ENCODE measurements around the gene OASL. TPM values are rescaled to one million over a fixed set of nuclear protein-coding genes. Genes with fewer than 3 reads are reported as not detected.
A peak's percentile ranks its signal among the peaks of the same experiment; 100 is the strongest.

The OASL gene
- total and polyA plus RNA-seq, 12 donors = 0.06 to 1.9 (median 0.56) TPM; not detected in 1

DNA sequence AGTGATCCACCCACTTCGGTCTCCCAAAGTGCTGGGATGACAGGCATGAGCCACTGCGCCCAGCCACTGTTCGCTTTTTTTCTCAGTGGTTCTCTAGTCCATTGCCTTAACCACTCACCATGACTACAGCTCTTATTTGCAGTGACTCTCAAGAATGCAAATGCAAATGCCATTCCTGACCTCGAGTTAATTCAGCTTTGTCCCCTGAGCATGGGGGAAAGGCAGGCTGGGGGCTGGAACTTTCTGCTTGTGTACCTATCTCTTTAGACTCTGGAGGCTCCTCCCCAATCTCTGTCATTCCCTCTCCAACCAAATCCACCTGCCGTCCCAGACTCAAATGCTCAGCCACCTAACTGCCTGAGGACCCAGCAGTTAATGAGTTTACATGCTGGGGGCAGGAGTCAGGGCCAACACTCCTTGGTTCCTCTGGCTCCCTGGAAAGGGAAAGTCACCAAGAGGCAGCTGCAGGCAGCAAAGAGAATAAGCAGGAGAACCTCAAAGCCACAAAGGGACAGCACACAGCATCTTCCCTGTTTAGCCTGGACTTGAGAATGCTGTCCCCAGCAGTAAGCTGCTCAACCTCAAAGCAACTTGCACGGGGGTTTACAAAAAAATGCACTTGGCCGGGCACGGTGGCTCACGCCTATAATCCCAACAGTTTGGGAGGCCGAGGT lies 66.0 kb downstream of the OASL start:
- no peak overlapping the region for H3K4me3 ChIP-seq
- no peaks in the 10 kb centered on the region for H3K9me3 ChIP-seq (replicated peaks in 1 of 3)
- H3K36me3 ChIP-seq (replicated peaks in 1 of 2) = no peaks in the 10 kb centered on the region
- no peak for TF ChIP-seq POLR2A (IDR thresholded peaks at IDR 0.05)
- TF ChIP-seq, protein P1, sequence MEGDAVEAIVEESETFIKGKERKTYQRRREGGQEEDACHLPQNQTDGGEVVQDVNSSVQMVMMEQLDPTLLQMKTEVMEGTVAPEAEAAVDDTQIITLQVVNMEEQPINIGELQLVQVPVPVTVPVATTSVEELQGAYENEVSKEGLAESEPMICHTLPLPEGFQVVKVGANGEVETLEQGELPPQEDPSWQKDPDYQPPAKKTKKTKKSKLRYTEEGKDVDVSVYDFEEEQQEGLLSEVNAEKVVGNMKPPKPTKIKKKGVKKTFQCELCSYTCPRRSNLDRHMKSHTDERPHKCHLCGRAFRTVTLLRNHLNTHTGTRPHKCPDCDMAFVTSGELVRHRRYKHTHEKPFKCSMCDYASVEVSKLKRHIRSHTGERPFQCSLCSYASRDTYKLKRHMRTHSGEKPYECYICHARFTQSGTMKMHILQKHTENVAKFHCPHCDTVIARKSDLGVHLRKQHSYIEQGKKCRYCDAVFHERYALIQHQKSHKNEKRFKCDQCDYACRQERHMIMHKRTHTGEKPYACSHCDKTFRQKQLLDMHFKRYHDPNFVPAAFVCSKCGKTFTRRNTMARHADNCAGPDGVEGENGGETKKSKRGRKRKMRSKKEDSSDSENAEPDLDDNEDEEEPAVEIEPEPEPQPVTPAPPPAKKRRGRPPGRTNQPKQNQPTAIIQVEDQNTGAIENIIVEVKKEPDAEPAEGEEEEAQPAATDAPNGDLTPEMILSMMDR (IDR thresholded peaks at IDR 0.05) = no peak
- no peaks in the 10 kb centered on the region for H3K4me1 ChIP-seq (replicated peaks in 1 of 2)
- intact Hi-C loops (cut with DNase I) = loop anchor here (10.0 kb wide), 3 partner anchors 218 to 388 kb away; partner anchors contain the start of genes CABP1 (in 2 of the 2) and POP5 (in 1 of the 2)
- H3K27me3 ChIP-seq = no peaks in the 10 kb centered on the region
- H3K27ac ChIP-seq = no peak overlapping the region
- WGBS, 4 donors = 61 to 71% (median 64%) methylated on average over 5 to 10 of the region's 10 CpGs
- DNase-seq = no peak

DNA sequence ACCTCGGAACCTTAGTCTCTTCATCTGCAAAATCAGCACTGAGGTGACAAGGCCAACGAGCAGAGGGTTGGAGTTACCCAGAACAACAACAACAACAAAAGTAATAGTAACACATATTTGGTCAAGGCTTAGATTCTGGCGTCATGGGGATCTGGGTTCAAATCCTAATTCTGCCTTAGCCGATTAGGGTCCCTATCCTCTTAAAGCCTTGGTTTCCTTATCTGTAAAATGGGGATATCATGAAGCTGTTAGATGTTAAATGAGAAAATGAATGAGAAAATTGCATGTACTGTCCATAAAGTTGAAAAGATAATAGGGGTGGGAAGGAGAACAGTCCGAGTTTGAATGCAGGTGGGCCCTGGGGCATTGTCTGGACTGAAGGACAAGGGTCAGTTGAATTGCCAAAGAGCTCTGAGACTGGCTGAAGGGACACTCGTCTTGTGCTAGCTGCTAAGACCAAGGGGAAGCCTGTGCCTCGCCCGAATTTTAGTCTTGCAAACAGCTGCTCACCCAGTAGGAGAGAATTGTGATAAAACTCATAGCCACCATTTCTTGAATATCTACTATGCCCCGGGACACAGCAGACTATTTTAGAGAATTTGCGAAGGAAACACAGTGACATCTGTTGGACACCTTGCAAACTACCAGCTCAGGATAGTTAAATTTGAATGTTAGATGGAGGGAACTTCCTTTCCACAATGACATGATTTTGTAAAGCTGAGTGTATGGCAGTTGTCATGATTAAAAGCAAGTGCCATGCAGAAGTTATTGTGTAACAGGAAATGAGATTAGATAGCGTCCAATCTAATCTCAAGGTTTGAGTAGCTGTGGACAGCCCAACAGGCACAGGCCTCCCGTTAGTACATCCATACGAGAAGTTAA lies 67.5 kb downstream of the OASL start:
- intact Hi-C loops (cut with DNase I) = loop anchor here (10.0 kb wide), 3 partner anchors 217 to 387 kb away; partner anchors contain the start of genes CABP1 (in 2 of the 2) and POP5 (in 1 of the 2)
- Histone ChIP-seq H3K27me3 (no peaks in the 10 kb centered on the region), H3K9me3 (replicated peaks in 1 of 3) (no peaks in the 10 kb centered on the region), H3K27ac (no peak overlapping the region), H3K4me1 (replicated peaks in 1 of 2) (no peaks in the 10 kb centered on the region), H3K4me3 (no peak overlapping the region), H3K36me3 (replicated peaks in 1 of 2) (no peaks in the 10 kb centered on the region)
- DNase-seq = peak; percentile 20 to 65 (median 35)
- 27 to 34% (median 30%) methylated on average over 13 of the region's 13 CpGs for WGBS, 4 donors
- TF ChIP-seq, protein P1 (IDR thresholded peaks at IDR 0.05) = peak; percentile 49 to 84 (median 78)
- no peak for TF ChIP-seq POLR2A (IDR thresholded peaks at IDR 0.05)

DNA sequence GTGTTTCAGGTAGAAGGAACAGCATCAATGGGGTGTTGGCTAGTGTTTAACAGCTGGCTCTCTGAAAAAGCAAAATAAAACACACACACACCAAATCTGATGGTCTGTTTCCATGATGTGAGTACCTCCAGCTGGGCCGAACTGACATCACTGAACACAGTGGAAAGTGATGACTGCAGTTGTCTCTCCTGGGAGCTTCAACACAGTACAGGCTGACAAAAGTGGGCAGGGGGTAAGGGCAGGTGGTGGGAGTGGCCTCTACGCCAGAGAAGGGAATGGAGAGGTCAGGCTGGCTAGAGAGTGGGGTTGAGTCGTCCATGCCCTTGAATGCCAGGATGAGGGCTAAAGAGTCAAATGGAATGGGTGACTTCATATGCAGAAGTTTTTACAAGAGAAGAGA lies 68.7 kb downstream of the OASL start:
- WGBS, 4 donors = 60 to 76% (median 64%) methylated on average over 3 of the region's 3 CpGs
- DNase-seq = no peak
- H3K9me3 ChIP-seq (replicated peaks in 1 of 3) = no peaks in the 10 kb centered on the region
- no peaks in the 10 kb centered on the region for H3K4me1 ChIP-seq (replicated peaks in 1 of 2)
- intact Hi-C loops (cut with DNase I) = loop anchor here (10.0 kb wide), 3 partner anchors 216 to 386 kb away; partner anchors contain the start of genes CABP1 (in 2 of the 2) and POP5 (in 1 of the 2)
- H3K4me3 ChIP-seq = no peak overlapping the region
- no peak for TF ChIP-seq POLR2A (IDR thresholded peaks at IDR 0.05)
- TF ChIP-seq, protein P1 (IDR thresholded peaks at IDR 0.05) = no peak
- H3K27ac ChIP-seq = no peak overlapping the region
- H3K36me3 ChIP-seq (replicated peaks in 1 of 2) = no peaks in the 10 kb centered on the region
- H3K27me3 ChIP-seq = no peaks in the 10 kb centered on the region

Small RNA genes within 50 kb of the gene (small RNA-seq; reads per million reads assigned to genes)
- 0 reads per million in 2 donors for gene AC079602.2

Other genes with a start within 250 kb of the OASL start
- gene SPPL3, start 134.9 kb downstream of the OASL start, total RNA-seq = 10 to 100 TPM; 10.5 to 50.3 (median 22.0) TPM
- gene SPPL3, start 134.9 kb downstream of the OASL start, polyA plus RNA-seq = 10 to 100 TPM; 13.4 to 50.6 (median 13.4) TPM
- gene HNF1A, start 60.7 kb downstream of the OASL start, total RNA-seq = under 1 TPM in 1 of 9 donors, not detected in 8; 0.08 TPM
- gene HNF1A, start 60.7 kb downstream of the OASL start, polyA plus RNA-seq = under 1 TPM in 1 of 3 donors, not detected in 2; 0.03 TPM
- gene C12orf43, start 22.8 kb downstream of the OASL start, total RNA-seq = 10 to 100 TPM in 8 of 9 donors, 1 to 10 TPM in 1; 8.9 to 20.0 (median 14.0) TPM
- gene C12orf43, start 22.8 kb downstream of the OASL start, polyA plus RNA-seq = 10 to 100 TPM; 10.9 to 14.6 (median 13.0) TPM
- 10 to 100 TPM in 2 of 9 donors, 1 to 10 TPM in 7; 1.2 to 13.5 (median 7.2) TPM for gene P2RX7, start 93.6 kb upstream of the OASL start, total RNA-seq
- gene P2RX7, start 93.6 kb upstream of the OASL start, polyA plus RNA-seq = 10 to 100 TPM in 1 of 3 donors, 1 to 10 TPM in 2; 2.0 to 10.5 (median 2.4) TPM
- 100 to 1,000 TPM in 2 of 9 donors, 10 to 100 TPM in 7; 15.2 to 114 (median 34.7) TPM for gene P2RX4, start 170.9 kb upstream of the OASL start, total RNA-seq
- gene P2RX4, start 170.9 kb upstream of the OASL start, polyA plus RNA-seq = 10 to 100 TPM; 13.3 to 50.0 (median 29.2) TPM